HG02840 (cell line): ENCODE data around the gene FBXO5.

ENCODE experiments used
- ATAC-seq: cut with Tn5 transposase; IDR thresholded peaks from one replicate; pipeline ENCODE4 v1.9.1; 2021; ENCODE audit warnings: mild to moderate bottlenecking, moderate library complexity, moderate number of reproducible peaks; ENCODE audit not compliant: unreplicated experiment, low FRiP score

FBXO5 gene

GRCh38 chr6:152952866-152953509 is 29.9 kb downstream of the FBXO5 start:
- ATAC-seq = no peak

GRCh38 chr6:152952045-152952444 is 30.8 kb downstream of the FBXO5 start:
- no peak for ATAC-seq

GRCh38 chr6:152950240-152950639 is 32.6 kb downstream of the FBXO5 start:
- ATAC-seq = no peak

- ATAC-seq = no peak
Observed at GRCh38 chr6:152948150-152948768, 34.6 kb downstream of the FBXO5 start.

GRCh38 chr6:152946995-152947394 is 35.8 kb downstream of the FBXO5 start:
- no peak for ATAC-seq

GRCh38 chr6:152946484-152946883 is 36.4 kb downstream of the FBXO5 start:
- ATAC-seq = no peak

GRCh38 chr6:152943260-152943897 is 39.5 kb downstream of the FBXO5 start:
- ATAC-seq = no peak

- ATAC-seq = no peak
Observed at GRCh38 chr6:152942319-152942869, 40.4 kb downstream of the FBXO5 start.

GRCh38 chr6:152941746-152942145 is 41.1 kb downstream of the FBXO5 start:
- no peak for ATAC-seq

GRCh38 chr6:152932865-152933264 is 50.0 kb downstream of the FBXO5 start:
- no peak for ATAC-seq

GRCh38 chr6:152922706-152923105 is 60.1 kb downstream of the FBXO5 start:
- ATAC-seq = no peak
